Muscle of leg (tissue), 11 donors: ENCODE measurements around the gene GAB2. TPM values are rescaled to one million over a fixed set of nuclear protein-coding genes. Genes with fewer than 3 reads are reported as not detected.

ENCODE experiments used
- DNase-seq: peaks from one replicate; pipeline ENCODE4 v3.0.0; 2013
- H3K27ac ChIP-seq: one replicate; pipeline ENCODE4 v1.5.1; 2013; ENCODE audit warnings: mild to moderate bottlenecking, low read length, control low read depth
- H3K27me3 ChIP-seq: one replicate; pipeline ENCODE4 v1.6.1; 2013; ENCODE audit warnings: low read length; ENCODE audit not compliant: control insufficient read depth, insufficient read depth
- H3K36me3 ChIP-seq: one replicate; pipeline ENCODE4 v1.6.1; 2013; ENCODE audit warnings: low read length; ENCODE audit not compliant: control insufficient read depth, insufficient read depth
- H3K4me1 ChIP-seq: one replicate; pipeline ENCODE4 v1.6.1; 2013; ENCODE audit warnings: low read length; ENCODE audit not compliant: control insufficient read depth, insufficient read depth
- H3K4me3 ChIP-seq: one replicate; pipeline ENCODE4 v1.5.1; 2013; ENCODE audit warnings: low read length, control low read depth
- H3K9me3 ChIP-seq: replicated peaks from 2 replicates; pipeline ENCODE4 v1.6.1; 2013; ENCODE audit warnings: low read depth, low read length; ENCODE audit not compliant: control insufficient read depth
- WGBS: methylation state at CpG from one replicate; pipeline ENCODE4 v1.1.5; 2013; ENCODE audit warnings: missing lambda C conversion rate; ENCODE audit not compliant: insufficient coverage; 5-methylcytosine and 5-hydroxymethylcytosine counted together
- polyA plus RNA-seq, 8 donors: library from polyadenylated mRNA; unstranded; fragments of 120-200 nt; gene quantifications; one replicate each; pipeline versions ENCODE4 v1.2.1 to v1.2.3, GENCODE V29; 2013; ENCODE audit warnings: inconsistent platforms in 1 of 8, low replicate concordance in 1 of 8; ENCODE audit not compliant: insufficient read length in 8 of 8, insufficient read depth in 1 of 8
- total RNA-seq: library from RNA; stranded (reverse); fragments of 120-200 nt; gene quantifications from one replicate; pipeline ENCODE4 v1.2.4, GENCODE V29; 2013

Gene GAB2
- total and polyA plus RNA-seq, 9 donors, result 9.6 to 18.8 (median 14.2) TPM

- Histone ChIP-seq H3K4me3 (no peak overlapping the region), H3K36me3 (no peaks in the 10 kb centered on the region), H3K9me3 (no peaks in the 10 kb centered on the region), H3K27me3 (no peaks in the 10 kb centered on the region), H3K27ac (peak overlapping the region; percentile 69), H3K4me1 (peaks cover 13% of the 10 kb centered on the region)
- peak; percentile 68 for DNase-seq
- 27% methylated on average over 3 of the region's 4 CpGs for WGBS
These were observed 98.1 kb downstream of the GAB2 start for GRCh38 chr11:78319453-78319955.

GRCh38 chr11:78318321-78319114 is 99.1 kb downstream of the GAB2 start:
- Histone ChIP-seq H3K4me1 (peaks cover 13% of the 10 kb centered on the region), H3K4me3 (no peak overlapping the region), H3K27me3 (no peaks in the 10 kb centered on the region), H3K27ac (peak overlapping the region; percentile 69), H3K9me3 (no peaks in the 10 kb centered on the region), H3K36me3 (no peaks in the 10 kb centered on the region)
- WGBS, result 29% methylated on average over 3 of the region's 9 CpGs
- DNase-seq, result peak; percentile 74

DNA sequence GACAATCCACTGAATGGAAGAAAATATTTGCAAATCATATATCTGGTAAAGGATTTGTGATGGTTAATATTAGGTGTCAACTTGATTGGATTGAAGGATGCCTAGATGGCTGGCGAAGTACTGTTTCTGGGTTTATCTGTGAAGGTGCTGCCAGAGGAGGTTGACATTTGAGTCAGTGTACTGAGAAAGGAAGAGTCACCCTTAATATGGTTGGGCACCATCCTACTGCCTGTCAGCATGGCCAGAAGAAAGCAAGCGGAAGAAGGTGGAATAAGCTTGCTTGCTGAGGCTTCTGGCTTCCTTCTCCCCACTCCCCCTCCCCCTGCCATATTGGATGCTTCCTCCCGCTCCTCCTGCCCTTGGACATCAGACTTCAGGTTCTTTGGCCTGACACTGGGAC is 101.9 kb downstream of the GAB2 start:
- no peaks in the 10 kb centered on the region for H3K27me3 ChIP-seq
- H3K27ac ChIP-seq, result no peak overlapping the region
- no peaks in the 10 kb centered on the region for H3K9me3 ChIP-seq
- H3K36me3 ChIP-seq, result no peaks in the 10 kb centered on the region
- no peak overlapping the region for H3K4me3 ChIP-seq
- DNase-seq, result no peak
- peaks cover 20% of the 10 kb centered on the region for H3K4me1 ChIP-seq
- WGBS, result 96% methylated on average over 2 of the region's 3 CpGs

DNA sequence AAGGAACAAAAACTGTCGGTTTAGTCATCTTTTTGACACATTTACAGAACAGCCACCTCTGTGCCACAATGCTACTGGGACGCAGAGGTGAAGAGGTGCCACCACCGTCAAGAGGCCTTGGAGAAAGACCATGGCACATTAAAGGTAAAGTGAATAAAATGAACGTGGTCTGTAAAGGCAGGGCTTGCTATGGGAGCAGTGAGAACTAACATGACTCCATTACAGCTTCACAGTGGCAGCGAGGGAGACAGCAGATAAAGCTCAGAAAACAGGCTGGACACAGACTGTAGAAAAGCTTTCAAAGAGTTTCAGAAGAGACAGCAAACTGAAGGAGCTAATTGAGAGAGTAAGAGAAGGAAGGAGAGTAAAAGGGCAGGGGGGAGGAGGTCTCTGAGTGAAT is 102.9 kb downstream of the GAB2 start:
- H3K4me3 ChIP-seq, result no peak overlapping the region
- 53% methylated on average over 2 of the region's 5 CpGs for WGBS
- DNase-seq, result no peak
- no peak overlapping the region for H3K27ac ChIP-seq
- no peaks in the 10 kb centered on the region for H3K36me3 ChIP-seq
- no peaks in the 10 kb centered on the region for H3K27me3 ChIP-seq
- no peaks in the 10 kb centered on the region for H3K9me3 ChIP-seq
- H3K4me1 ChIP-seq, result peaks cover 20% of the 10 kb centered on the region

- Histone ChIP-seq H3K27ac (no peak overlapping the region), H3K4me3 (no peak overlapping the region), H3K4me1 (peaks cover 18% of the 10 kb centered on the region), H3K9me3 (no peaks in the 10 kb centered on the region), H3K27me3 (no peaks in the 10 kb centered on the region), H3K36me3 (no peaks in the 10 kb centered on the region)
- DNase-seq, result no peak
- WGBS, result 100% methylated on average over 1 of the region's 2 CpGs
These were observed 103.7 kb downstream of the GAB2 start for GRCh38 chr11:78313898-78314297.

DNA sequence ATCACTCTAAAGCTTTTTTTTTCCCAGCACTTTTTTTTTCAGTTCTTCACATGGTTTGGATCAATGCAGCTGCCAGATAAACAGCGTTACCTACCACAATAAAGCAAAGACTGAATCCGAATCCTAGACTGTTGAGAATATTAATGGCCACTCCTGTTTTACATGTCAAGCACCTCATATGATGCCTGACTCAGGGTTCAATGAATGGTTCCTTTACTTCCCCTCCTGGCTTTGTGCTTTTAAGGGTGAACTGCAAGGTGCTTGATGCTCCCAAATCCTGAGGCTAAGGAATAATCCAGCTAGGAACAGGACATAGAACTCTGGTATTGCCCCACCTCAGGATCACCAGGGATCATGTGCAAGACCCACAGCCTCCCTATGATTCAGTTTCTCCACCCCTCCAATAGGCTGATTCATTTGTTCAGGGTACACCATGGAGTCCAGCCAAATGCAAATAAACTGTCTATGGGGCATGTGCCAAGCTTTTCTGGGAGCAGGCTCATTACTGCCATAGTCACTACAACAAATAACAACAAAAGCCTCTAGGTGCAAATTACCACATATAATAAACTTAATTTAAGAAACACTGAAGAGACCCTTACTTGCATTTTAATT is 104.3 kb downstream of the GAB2 start:
- peak; percentile 37 for DNase-seq
- peaks cover 12% of the 10 kb centered on the region for H3K4me1 ChIP-seq
- no peaks in the 10 kb centered on the region for H3K9me3 ChIP-seq
- no peaks in the 10 kb centered on the region for H3K36me3 ChIP-seq
- H3K4me3 ChIP-seq, result no peak overlapping the region
- no peaks in the 10 kb centered on the region for H3K27me3 ChIP-seq
- 92% methylated on average over 2 of the region's 2 CpGs for WGBS
- H3K27ac ChIP-seq, result no peak overlapping the region

DNA sequence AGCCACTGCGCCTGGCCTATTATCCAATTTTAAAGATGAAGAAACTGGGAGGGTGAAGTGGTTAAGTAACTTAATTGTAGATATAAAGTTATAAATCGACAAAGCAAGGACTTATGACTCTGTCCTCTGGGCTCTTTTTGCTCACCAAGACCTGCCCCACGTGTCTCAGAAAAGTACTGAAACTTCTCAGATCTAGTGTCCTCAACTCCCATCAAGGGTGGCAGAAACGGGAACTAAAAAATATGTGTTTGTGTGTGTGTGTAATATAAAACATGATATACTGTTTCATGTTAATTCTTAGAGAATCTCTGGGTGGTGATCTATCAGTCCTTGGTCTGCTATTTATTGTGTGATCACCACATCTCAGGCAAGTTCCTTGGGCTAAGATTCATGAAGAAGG is 104.9 kb downstream of the GAB2 start:
- Histone ChIP-seq H3K4me3 (no peak overlapping the region), H3K27me3 (no peaks in the 10 kb centered on the region), H3K4me1 (peaks cover 11% of the 10 kb centered on the region), H3K9me3 (no peaks in the 10 kb centered on the region), H3K27ac (no peak overlapping the region), H3K36me3 (no peaks in the 10 kb centered on the region)
- DNase-seq, result no peak
- 90% methylated on average over 2 of the region's 4 CpGs for WGBS

GRCh38 chr11:78311702-78312371 is 105.8 kb downstream of the GAB2 start:
- no peaks in the 10 kb centered on the region for H3K9me3 ChIP-seq
- H3K4me1 ChIP-seq, result peaks cover 11% of the 10 kb centered on the region
- no peaks in the 10 kb centered on the region for H3K36me3 ChIP-seq
- 100% methylated on average over 1 of the region's 5 CpGs for WGBS
- no peak overlapping the region for H3K4me3 ChIP-seq
- no peak for DNase-seq
- no peaks in the 10 kb centered on the region for H3K27me3 ChIP-seq
- no peak overlapping the region for H3K27ac ChIP-seq

- Histone ChIP-seq H3K27ac (peak overlapping the region; percentile 45), H3K4me3 (no peak overlapping the region), H3K4me1 (peaks cover 11% of the 10 kb centered on the region), H3K36me3 (no peaks in the 10 kb centered on the region), H3K27me3 (no peaks in the 10 kb centered on the region), H3K9me3 (no peaks in the 10 kb centered on the region)
- DNase-seq, result peak; percentile 86
- WGBS, result 15% methylated on average over 5 of the region's 6 CpGs
These were observed 107.1 kb downstream of the GAB2 start for GRCh38 chr11:78310500-78310909.

DNA sequence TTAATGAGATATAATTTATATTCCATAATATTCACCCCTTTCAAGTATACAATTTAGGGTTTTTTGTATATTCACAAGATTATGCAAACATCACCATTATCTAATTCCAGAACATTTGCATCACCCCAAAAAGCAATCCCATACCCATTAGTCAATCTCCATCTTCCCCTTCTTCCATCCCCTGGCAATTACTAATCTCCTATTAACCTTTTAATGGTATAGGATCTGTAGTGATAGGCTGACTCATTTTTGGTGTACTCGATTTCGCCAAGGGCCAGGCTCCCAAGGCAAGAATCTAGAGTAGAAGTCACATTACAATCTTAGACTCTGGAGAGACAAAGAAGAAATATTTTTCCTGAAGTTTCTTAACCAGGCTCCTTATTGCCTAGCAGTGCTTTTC is 113.4 kb downstream of the GAB2 start:
- WGBS, result no CpG with 5 or more reads among the region's 2 CpGs

More for the DNA sequence above, 113.4 kb downstream of the GAB2 start:
- no peaks in the 10 kb centered on the region for H3K27me3 ChIP-seq
- no peak overlapping the region for H3K4me3 ChIP-seq
- H3K9me3 ChIP-seq, result no peaks in the 10 kb centered on the region
- H3K36me3 ChIP-seq, result no peaks in the 10 kb centered on the region
- no peak for DNase-seq
- H3K4me1 ChIP-seq, result no peaks in the 10 kb centered on the region
- no peak overlapping the region for H3K27ac ChIP-seq
